DMS79 (cell line): ENCODE measurements around the gene XPO6.

ENCODE experiments used
- DNase-seq: peaks from one replicate; lab custom pipeline; 2025; lab: John Stamatoyannopoulos, UW

XPO6 gene

GRCh38 chr16:28183484-28183883 lies 28.3 kb downstream of the XPO6 start:
- no peak for DNase-seq

DNA sequence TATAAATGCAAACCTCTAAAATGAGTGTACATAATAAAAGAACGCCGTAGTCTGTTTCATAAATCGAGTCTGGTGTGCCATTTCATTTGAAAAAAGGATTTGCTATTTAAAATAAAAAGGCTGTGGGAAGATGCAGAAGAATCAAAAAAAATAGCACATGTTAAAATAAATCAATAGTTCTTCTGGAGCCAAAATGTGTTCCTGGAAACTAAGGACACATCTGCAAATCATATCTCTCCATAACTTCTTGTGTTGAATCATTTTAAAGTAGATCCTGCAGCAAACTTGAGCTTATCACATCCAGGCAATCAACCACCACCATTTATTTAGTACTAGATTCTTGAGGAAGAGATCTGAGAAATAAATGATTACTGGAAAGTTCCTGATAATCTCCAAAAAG lies 29.0 kb downstream of the XPO6 start:
- DNase-seq, result no peak

DNA sequence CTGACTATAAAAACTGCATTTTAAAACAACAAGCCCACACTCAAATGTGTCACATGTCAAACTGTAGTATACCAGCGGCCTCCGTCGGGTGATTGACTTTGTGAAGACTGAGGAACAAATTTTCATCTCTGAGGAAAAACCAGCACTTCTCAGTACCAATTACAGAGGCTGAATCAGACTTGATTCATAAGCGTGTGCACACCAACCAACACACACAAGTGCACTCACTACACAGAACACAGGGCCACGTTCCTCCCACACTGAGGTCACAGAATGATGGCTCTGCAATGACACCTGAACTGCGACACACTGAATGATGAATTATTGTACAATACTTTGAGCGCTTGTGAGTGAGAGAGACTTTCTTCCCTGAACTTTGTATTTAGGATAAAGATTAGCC lies 29.6 kb downstream of the XPO6 start:
- DNase-seq, result no peak

- no peak for DNase-seq
These were observed 30.2 kb downstream of the XPO6 start for GRCh38 chr16:28181515-28181914.

DNA sequence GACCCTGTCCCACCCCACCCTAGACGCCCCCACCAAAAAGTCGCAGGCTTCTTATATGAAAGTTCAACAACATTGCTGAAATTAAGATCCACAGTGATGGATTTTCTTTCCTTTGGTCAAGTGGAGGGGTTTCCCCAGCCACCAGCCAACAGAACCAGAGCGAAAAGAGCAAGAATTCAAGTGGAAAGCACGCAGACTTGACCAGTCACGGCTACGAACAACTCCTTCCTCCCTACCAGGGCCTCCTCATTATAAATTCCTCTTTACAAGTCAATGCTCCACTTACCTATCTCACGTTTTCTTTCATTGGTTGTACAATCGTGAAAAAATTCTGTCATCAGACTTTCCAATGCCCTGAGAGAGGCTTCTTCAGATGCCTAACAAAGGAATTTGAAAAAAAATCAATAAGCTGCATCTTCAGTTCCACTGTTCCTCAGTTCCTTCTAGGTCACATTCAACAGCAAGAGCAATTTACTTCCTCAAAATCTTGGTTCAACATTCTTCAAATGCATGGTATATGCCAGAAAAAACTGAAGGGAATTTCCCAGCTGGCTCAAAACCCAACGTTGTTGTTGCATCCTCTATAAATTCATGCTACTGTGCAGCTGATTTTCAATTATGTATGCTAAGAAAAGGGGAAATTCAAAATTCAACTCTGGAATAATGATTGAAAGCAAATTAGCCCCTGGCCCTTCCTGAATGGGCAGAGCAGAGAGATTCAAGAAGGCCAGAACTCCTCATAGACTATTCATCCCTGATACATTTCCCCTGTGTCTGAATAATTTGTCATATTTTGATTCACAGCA lies 30.9 kb downstream of the XPO6 start:
- no peak for DNase-seq

GRCh38 chr16:28179354-28179753 lies 32.4 kb downstream of the XPO6 start:
- DNase-seq, result no peak

- DNase-seq, result no peak
These were observed 36.0 kb downstream of the XPO6 start for GRCh38 chr16:28175715-28176114.

DNA sequence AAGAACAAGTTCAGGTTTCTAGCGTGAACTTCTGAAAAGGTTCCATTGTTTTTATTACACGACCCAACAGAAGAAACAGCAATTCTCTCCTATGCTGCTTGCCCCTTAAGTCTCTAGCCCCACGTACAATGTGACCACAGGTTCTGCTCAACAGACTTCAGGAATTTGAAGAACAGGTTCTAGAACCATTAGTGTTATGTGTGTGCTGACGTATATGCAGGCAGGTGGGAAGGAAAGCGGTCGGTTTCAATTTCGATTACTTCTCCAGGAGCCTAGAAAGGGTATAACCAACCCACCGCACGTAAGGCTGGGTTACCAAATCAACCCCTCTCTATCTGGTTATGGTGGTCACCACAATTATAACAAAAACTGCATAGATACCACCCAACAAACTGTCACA lies 39.4 kb downstream of the XPO6 start:
- peak; percentile 61 for DNase-seq

GRCh38 chr16:28171816-28172215 lies 39.9 kb downstream of the XPO6 start:
- no peak for DNase-seq

- DNase-seq, result no peak
These were observed 42.7 kb downstream of the XPO6 start for GRCh38 chr16:28168991-28169554.

DNA sequence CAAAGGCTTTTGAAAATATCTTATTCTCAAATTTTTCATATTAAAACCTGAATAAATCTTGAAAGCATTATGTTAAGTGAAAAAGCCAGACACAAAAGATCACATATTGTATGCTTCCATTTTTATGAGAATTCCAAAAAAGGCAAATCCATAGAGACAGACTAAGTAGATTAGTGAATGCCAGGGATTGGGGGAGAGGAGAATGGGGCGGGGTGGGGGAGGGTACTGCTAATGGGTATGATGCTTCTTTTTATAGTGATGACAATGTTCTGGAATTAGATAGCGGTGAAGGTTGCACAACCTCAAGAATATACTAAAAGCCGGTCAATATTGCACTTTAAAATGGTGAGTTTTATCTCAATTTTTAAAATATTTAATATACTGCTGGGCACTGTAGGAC lies 44.0 kb downstream of the XPO6 start:
- DNase-seq, result no peak

DNA sequence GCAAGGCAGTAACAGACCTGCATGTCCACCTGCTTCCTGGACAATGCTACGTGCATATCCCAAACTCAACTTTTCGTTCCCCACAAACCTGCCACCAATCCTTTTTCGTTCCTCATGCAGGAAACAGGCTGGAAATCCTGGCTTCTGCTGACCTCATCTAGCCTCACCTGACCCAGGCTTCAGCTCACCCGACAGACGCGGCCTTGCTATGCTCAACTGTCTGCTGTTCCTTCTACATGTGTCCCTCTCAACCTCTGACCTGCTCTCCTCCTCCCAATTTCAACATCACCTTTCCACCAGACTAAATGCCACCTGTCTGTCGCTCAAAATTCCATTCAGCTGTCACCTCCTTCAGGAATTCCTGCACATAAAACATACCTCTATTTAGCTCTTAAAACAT lies 44.5 kb downstream of the XPO6 start:
- no peak for DNase-seq

DNA sequence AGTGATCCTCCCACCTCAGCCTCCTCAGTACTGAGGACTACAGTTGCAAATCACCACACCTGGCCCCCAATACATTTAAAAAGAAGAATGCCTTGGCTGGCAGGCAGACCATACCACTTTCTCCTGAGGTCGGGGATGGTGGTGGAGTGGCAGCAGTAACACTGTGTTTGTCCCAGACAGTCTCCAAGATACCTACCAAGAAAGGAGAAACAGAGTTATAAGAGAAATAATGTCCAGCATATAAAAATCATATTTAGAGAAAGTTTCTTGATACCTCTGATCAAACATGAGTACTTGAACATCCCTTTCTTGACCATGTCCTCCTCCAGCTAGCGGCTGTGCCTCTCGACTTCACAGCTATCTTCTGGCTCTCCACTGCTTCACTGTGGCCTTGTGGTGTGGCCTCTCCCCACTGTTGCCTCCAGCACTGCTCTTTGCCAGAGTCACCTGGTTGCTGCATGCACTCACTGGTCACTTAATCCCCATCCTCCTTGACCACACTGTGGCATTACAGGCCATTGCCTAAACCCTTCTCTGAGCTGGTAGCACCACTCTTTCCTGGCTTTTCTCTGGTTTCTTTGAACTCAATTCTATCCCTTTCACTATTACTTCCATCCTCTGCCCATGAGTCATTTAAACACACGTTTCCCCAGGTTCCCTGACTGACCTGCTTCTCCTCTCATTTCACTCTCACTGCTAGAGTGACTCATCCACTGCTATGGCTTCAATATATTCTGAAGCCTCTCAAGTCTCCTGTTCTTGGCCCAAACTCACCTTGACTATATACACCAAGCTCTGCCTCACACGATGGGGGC lies 45.2 kb downstream of the XPO6 start:
- no peak for DNase-seq

- DNase-seq, result no peak
These were observed 46.2 kb downstream of the XPO6 start for GRCh38 chr16:28165598-28165997.

DNA sequence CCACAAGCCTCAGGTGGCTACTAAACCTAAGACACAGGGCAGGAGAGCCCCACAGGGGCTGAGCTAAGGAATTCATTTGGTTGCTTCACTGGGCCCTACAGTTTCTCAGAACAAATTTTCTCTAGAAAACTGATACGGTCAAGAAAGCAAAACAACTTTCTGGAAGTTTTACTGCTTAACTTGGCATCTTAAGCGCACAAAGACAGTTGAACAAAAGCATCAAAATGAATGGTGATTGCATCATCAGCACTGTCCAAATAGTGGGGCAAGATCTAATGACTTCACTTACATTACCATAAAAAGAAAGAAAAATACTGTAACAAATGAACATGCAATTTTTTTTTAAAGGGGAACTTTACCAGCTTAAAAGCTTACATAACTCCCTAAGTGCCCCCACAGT lies 47.6 kb downstream of the XPO6 start:
- no peak for DNase-seq

DNA sequence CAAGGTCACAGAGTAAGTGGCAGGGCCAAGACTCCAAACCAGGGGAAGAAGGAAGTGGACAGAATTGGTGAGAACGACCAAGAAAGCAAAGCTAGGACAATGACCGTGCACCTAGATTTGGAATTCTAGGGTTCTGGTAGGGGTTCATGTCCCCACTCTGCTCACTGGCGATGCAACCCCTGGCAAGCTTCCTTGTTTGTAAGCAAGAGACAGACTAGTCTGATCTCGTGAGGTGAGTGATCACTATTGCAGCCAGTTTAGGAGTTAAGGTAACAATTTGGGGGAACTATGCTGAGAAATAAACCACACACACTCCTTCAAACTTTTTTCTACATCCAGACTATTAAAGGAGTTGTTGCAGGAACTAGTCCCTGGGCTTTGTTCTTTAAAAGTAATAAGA lies 48.1 kb downstream of the XPO6 start:
- DNase-seq, result no peak

DNA sequence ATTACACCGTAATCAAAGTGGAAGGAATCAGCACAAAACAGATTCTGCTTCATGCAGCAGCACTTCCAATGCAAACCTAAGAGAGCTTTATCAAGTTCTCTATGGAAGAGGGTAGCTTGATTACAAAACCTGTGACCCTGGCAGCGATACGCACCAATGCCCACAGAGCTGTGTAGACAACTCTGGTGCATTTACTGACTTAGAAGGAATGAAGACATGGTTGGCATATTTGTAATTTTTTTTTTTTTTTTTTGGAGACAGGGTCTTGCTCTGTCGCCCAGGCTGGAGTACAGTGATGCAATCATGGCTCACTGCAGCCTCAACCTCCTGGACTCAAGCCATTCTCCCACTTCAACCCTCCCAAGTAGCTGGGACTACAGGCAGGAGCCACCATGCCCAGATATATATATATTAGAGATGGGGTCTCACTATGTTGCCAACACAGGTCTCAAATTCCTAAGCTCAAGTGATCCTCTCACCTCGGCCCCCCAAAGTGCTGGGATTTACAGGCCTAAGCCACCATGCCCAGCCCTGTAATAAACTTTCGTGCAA lies 49.4 kb downstream of the XPO6 start:
- DNase-seq, result no peak

DNA sequence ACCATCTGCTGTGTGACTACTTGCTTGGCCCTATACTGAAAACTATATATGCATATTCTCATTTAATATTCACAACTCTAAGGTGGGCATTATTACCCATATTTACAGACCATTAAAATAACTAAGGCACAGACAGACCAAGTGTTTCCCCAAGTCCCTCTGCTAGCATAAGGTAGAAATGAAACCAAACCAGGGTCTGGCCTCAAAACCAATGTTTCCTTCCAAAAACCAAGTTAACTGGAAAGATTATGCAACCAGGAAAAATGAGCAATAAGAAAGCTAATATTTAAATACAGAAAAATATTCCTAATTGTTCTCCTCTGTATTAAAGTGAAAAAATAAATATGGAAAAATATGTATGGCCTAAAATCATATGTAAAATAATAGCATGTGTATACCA lies 50.1 kb downstream of the XPO6 start:
- no peak for DNase-seq

GRCh38 chr16:28158136-28158535 lies 53.6 kb downstream of the XPO6 start:
- no peak for DNase-seq

- no peak for DNase-seq
These were observed 55.6 kb downstream of the XPO6 start for GRCh38 chr16:28156056-28156680.

DNA sequence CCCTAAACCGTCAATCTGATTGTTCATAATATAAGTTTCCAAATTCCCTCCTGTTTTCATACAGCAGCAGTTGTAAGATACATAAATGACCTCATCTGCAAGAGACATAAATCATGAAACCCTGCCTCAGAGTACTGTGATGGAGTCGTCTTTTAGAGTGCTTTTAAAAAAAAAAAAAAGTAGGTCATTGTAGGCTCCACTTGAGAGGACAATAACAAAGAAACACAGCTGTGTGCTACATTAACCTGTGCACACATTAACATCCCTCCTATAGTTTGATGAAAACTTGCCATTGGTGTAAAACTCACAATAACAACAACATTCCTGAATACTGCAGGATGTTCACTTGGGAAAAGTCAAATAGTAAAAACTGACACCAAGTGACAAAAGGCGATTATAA lies 56.5 kb downstream of the XPO6 start:
- no peak for DNase-seq

GRCh38 chr16:28151180-28151579 lies 60.6 kb downstream of the XPO6 start:
- DNase-seq, result no peak
